Naive thymus-derived CD4-positive, alpha-beta T cell (primary cell): ENCODE results near the gene WIZ. TPM values are rescaled to one million over a fixed set of nuclear protein-coding genes. Genes with fewer than 3 reads are reported as not detected.

Experiments
- ATAC-seq: fragments of 150-1000 bp; cut with Tn5 transposase; 2 replicates; pipeline ENCODE4 v1.10.0; 2021; ENCODE audit warnings: mild to moderate bottlenecking, moderate library complexity
- CTCF ChIA-PET: fragments of 350-600 bp; sonication (Branson Sonifier 250); formaldehyde crosslinking; loops from one replicate; lab custom pipeline; 2021; ENCODE audit warnings: antibody characterized with exemption; lab: Charles Lee
- POLR2A ChIA-PET: fragments of 350-600 bp; sonication (Branson Sonifier 250); formaldehyde crosslinking; loops from one replicate; lab custom pipeline; 2021; ENCODE audit warnings: antibody characterized with exemption, inconsistent platforms; lab: Charles Lee
- DNase-seq, 9 donors: peaks; one replicate each; pipeline versions ENCODE4 v3.0.0 to v3.0.0-alpha.2; 2020 to 2022; ENCODE audit warnings: mixed read lengths in 1 of 9
- H3K27ac ChIP-seq: one replicate; pipeline ENCODE4 v1.7.0; 2013; ENCODE audit warnings: mild to moderate bottlenecking, low read depth, low read length, moderate library complexity
- H3K27me3 ChIP-seq, 2 donors: one replicate each; pipeline ENCODE4 v1.7.0; 2013; ENCODE audit warnings: low read length in 2 of 2, mild to moderate bottlenecking in 2 of 2, moderate library complexity in 2 of 2; ENCODE audit not compliant: control insufficient read depth in 2 of 2, insufficient read depth in 2 of 2
- H3K36me3 ChIP-seq, 3 experiments: 1 replicate in 2 of 3; 2 replicates in 1 of 3; pipeline ENCODE4 v1.7.0; 2013; ENCODE audit warnings: low read length in 3 of 3, mild to moderate bottlenecking in 3 of 3, moderate library complexity in 1 of 3; ENCODE audit not compliant: insufficient read depth in 3 of 3, control insufficient read depth in 2 of 3
- H3K4me1 ChIP-seq, 2 donors: one replicate each; pipeline ENCODE4 v1.7.0; 2013; ENCODE audit warnings: low read length in 2 of 2, mild to moderate bottlenecking in 2 of 2, moderate library complexity in 1 of 2; ENCODE audit not compliant: control insufficient read depth in 2 of 2, insufficient read depth in 2 of 2
- H3K4me3 ChIP-seq: 2 replicates; pipeline ENCODE4 v1.7.0; 2013; ENCODE audit warnings: mild to moderate bottlenecking, low read length
- H3K9me3 ChIP-seq, 3 experiments: 1 replicate in 2 of 3; 2 replicates in 1 of 3; pipeline ENCODE4 v1.7.0; 2013; ENCODE audit warnings: low read length in 3 of 3; ENCODE audit not compliant: control insufficient read depth in 2 of 3
- H3K27ac Mint-ChIP-seq, 9 donors: one replicate each; pipeline ENCODE4 v1.8.0; 2020 to 2022; ENCODE audit warnings: mixed read lengths in 9 of 9, mild to moderate bottlenecking in 8 of 9, moderate library complexity in 5 of 9, inconsistent platforms in 2 of 9
- H3K27me3 Mint-ChIP-seq, 5 donors: one replicate each; pipeline ENCODE4 v1.8.0; 2021 to 2022; ENCODE audit warnings: mixed read lengths in 5 of 5, mild to moderate bottlenecking in 1 of 5
- H3K36me3 Mint-ChIP-seq, 5 donors: one replicate each; pipeline ENCODE4 v1.8.0; 2020 to 2022; ENCODE audit warnings: mixed read lengths in 5 of 5, mild to moderate bottlenecking in 3 of 5, inconsistent platforms in 1 of 5
- H3K4me1 Mint-ChIP-seq, 7 donors: one replicate each; pipeline ENCODE4 v1.8.0; 2020 to 2022; ENCODE audit warnings: mixed read lengths in 7 of 7, mild to moderate bottlenecking in 3 of 7, inconsistent platforms in 1 of 7
- H3K4me3 Mint-ChIP-seq, 10 donors: one replicate each; pipeline ENCODE4 v1.8.0; 2020 to 2022; ENCODE audit warnings: mild to moderate bottlenecking in 10 of 10, mixed read lengths in 10 of 10, moderate library complexity in 6 of 10, inconsistent platforms in 2 of 10
- H3K9me3 Mint-ChIP-seq, 11 donors: one replicate each; pipeline ENCODE4 v1.8.0; 2020 to 2022; ENCODE audit warnings: mixed read lengths in 11 of 11, mild to moderate bottlenecking in 4 of 11, inconsistent platforms in 1 of 11, moderate library complexity in 1 of 11
- intact Hi-C, 2 donors: fragments of 100-400 bp; cut with micrococcal nuclease; formaldehyde crosslinking; loops; one replicate each; pipeline ENCODE4 v1.15.1; 2023
- polyA plus RNA-seq, 2 donors: library from polyadenylated mRNA; unstranded; fragments of 300-500 nt; fragmentation: Illumina TruSeq; gene quantifications; one replicate each; pipeline ENCODE4 v1.2.3, GENCODE V29; 2021
- total RNA-seq, 6 experiments: library from RNA in 5 of 6; stranded (reverse) in 5 of 6; gene quantifications; 1 replicate in 5 of 6; 2 replicates in 1 of 6; pipeline ENCODE4 v1.2.3 and lab custom pipeline; 2021 to 2026

Gene WIZ
- total RNA-seq = 10 to 100 TPM; 20.1 to 34.9 (median 24.8) TPM
- polyA plus RNA-seq = 1 to 10 TPM in 1 of 2 donors, under 1 TPM in 1; 0.91 to 1.6 TPM
- 33.7 reads per million, percentile 62 among the genes with 10 or more reads in this experiment for total RNA-seq (lab: John Stamatoyannopoulos, UW)

- ATAC-seq = peak; percentile 93
- Mint-ChIP-seq H3K36me3 (peaks cover 6 to 44% (median 15%) of the 10 kb centered on the region in 5 donors), H3K27me3 (no peaks in the 10 kb centered on the region), H3K4me3 (peak within 1 kb of the TSS; percentile 62 to 86 (median 82)), H3K27ac (peak within 1 kb of the TSS; percentile 80 to 96 (median 91)), H3K4me1 (peaks cover 5 to 32% (median 30%) of the 10 kb centered on the region in 7 donors), H3K9me3 (peaks cover 0 to 3% (median 0%) of the 10 kb centered on the region in 11 donors)
- CTCF ChIA-PET = interaction anchor here (1.3 to 2.2 kb wide), 2 partner anchors 14 to 106 kb away, joined by 4 to 7 read pairs; no protein-coding TSS in a partner anchor
- peaks cover 0 to 5% of the 10 kb centered on the region in 2 donors for H3K4me1 ChIP-seq
- H3K9me3 ChIP-seq = no peaks in the 10 kb centered on the region
- peak within 1 kb of the TSS; percentile 35 for H3K4me3 ChIP-seq
- H3K36me3 ChIP-seq = peaks cover 10 to 38% (median 14%) of the 10 kb centered on the region in 3 experiments
- DNase-seq = peak; percentile 74 to 92 (median 86)
- H3K27me3 ChIP-seq = no peaks in the 10 kb centered on the region
- intact Hi-C loops = loop anchor here (1.0 to 2.0 kb wide), 4 partner anchors 13 to 31 kb away; no protein-coding TSS in a partner anchor
- POLR2A ChIA-PET = interaction anchor here (0.9 to 8.4 kb wide), 7 partner anchors 14 to 102 kb away, joined by 3 to 101 read pairs (median 4); partner anchors contain the start of genes AKAP8 and RASAL3
- H3K27ac ChIP-seq = peak within 1 kb of the TSS; percentile 72
Measured at GRCh38 chr19:15449620-15450527, at the start of gene WIZ. Gene WIZ, minus strand, starts transcription at chr19:15449956. Its CDS starts 1,649 bp downstream, at chr19:15448307.

GRCh38 chr19:15498910-15499309 lies 49.2 kb upstream of the WIZ start:
- ChIA-PET POLR2A (no interaction called here), CTCF (no interaction called here)
- no peak for ATAC-seq
- Histone ChIP-seq H3K9me3 (no peaks in the 10 kb centered on the region), H3K27ac (no peak overlapping the region), H3K4me1 (peaks cover 0 to 6% of the 10 kb centered on the region in 2 donors), H3K27me3 (no peaks in the 10 kb centered on the region), H3K36me3 (no peaks in the 10 kb centered on the region), H3K4me3 (no peak overlapping the region)
- no peak for DNase-seq
- peaks cover 0 to 32% (median 0%) of the 10 kb centered on the region in 5 donors for H3K27me3 Mint-ChIP-seq
- H3K36me3 Mint-ChIP-seq = peaks cover 0 to 1% (median 0%) of the 10 kb centered on the region in 5 donors
- H3K4me1 Mint-ChIP-seq = peaks cover 7 to 37% (median 23%) of the 10 kb centered on the region in 7 donors
- peak overlapping the region in 1 of 10 donors; percentile 41 for H3K4me3 Mint-ChIP-seq
- peak overlapping the region in 2 of 9 donors; percentile 6 to 9 for H3K27ac Mint-ChIP-seq
- no peaks in the 10 kb centered on the region for H3K9me3 Mint-ChIP-seq
- intact Hi-C loops = no loop called here

GRCh38 chr19:15498156-15498858 lies 48.6 kb upstream of the WIZ start:
- Histone ChIP-seq H3K27ac (no peak overlapping the region), H3K36me3 (no peaks in the 10 kb centered on the region), H3K9me3 (no peaks in the 10 kb centered on the region), H3K4me3 (no peak overlapping the region), H3K27me3 (no peaks in the 10 kb centered on the region), H3K4me1 (peaks cover 0 to 6% of the 10 kb centered on the region in 2 donors)
- CTCF ChIA-PET = no interaction called here
- Mint-ChIP-seq H3K4me1 (peaks cover 7 to 37% (median 23%) of the 10 kb centered on the region in 7 donors), H3K4me3 (peak overlapping the region in 1 of 10 donors; percentile 41), H3K27ac (peak overlapping the region in 1 of 9 donors; percentile 16), H3K27me3 (peaks cover 0 to 35% (median 0%) of the 10 kb centered on the region in 5 donors), H3K36me3 (peaks cover 0 to 1% (median 0%) of the 10 kb centered on the region in 5 donors), H3K9me3 (no peaks in the 10 kb centered on the region)
- DNase-seq = no peak
- ATAC-seq = no peak
- POLR2A ChIA-PET = interaction anchor here (1.2 kb wide), 1 partner anchor 31 kb away, joined by 4 read pairs; no protein-coding TSS in a partner anchor
- intact Hi-C loops = no loop called here

GRCh38 chr19:15495151-15495550 lies 45.4 kb upstream of the WIZ start:
- ChIA-PET POLR2A (no interaction called here), CTCF (no interaction called here)
- H3K9me3 Mint-ChIP-seq = peaks cover 0 to 4% (median 0%) of the 10 kb centered on the region in 11 donors
- intact Hi-C loops = no loop called here
- H3K27me3 Mint-ChIP-seq = peaks cover 0 to 25% (median 0%) of the 10 kb centered on the region in 5 donors
- H3K27ac Mint-ChIP-seq = no peak overlapping the region
- H3K27me3 ChIP-seq = no peaks in the 10 kb centered on the region
- peaks cover 7 to 18% (median 13%) of the 10 kb centered on the region in 7 donors for H3K4me1 Mint-ChIP-seq
- no peaks in the 10 kb centered on the region for H3K36me3 ChIP-seq
- H3K4me1 ChIP-seq = peaks cover 0 to 2% of the 10 kb centered on the region in 2 donors
- no peak for ATAC-seq
- H3K27ac ChIP-seq = no peak overlapping the region
- no peaks in the 10 kb centered on the region for H3K9me3 ChIP-seq
- DNase-seq = no peak
- H3K4me3 Mint-ChIP-seq = no peak overlapping the region
- H3K4me3 ChIP-seq = no peak overlapping the region
- no peaks in the 10 kb centered on the region for H3K36me3 Mint-ChIP-seq

- no peak overlapping the region for H3K27ac ChIP-seq
- no peaks in the 10 kb centered on the region for H3K9me3 ChIP-seq
- intact Hi-C loops = no loop called here
- H3K4me1 Mint-ChIP-seq = peaks cover 0 to 5% (median 0%) of the 10 kb centered on the region in 7 donors
- ATAC-seq (no peak), DNase-seq (no peak)
- H3K4me3 ChIP-seq = no peak overlapping the region
- H3K36me3 ChIP-seq = no peaks in the 10 kb centered on the region
- CTCF ChIA-PET = no interaction called here
- no peak overlapping the region for H3K4me3 Mint-ChIP-seq
- H3K27me3 Mint-ChIP-seq = peaks cover 0 to 18% (median 0%) of the 10 kb centered on the region in 5 donors
- H3K27me3 ChIP-seq = no peaks in the 10 kb centered on the region
- peaks cover 0 to 13% (median 0%) of the 10 kb centered on the region in 11 donors for H3K9me3 Mint-ChIP-seq
- H3K27ac Mint-ChIP-seq = no peak overlapping the region
- POLR2A ChIA-PET = interaction anchor here (0.5 kb wide), 1 partner anchor 12 kb away, joined by 4 read pairs; no protein-coding TSS in a partner anchor
- H3K4me1 ChIP-seq = no peaks in the 10 kb centered on the region
- no peaks in the 10 kb centered on the region for H3K36me3 Mint-ChIP-seq
Measured at GRCh38 chr19:15488489-15489226, 38.9 kb upstream of the WIZ start.
